Amygdala (tissue), 56 donors: Measurements from ENCODE around the gene MOXD1.

Experiments
- DNase-seq, 56 donors: peaks; one replicate each; lab custom pipeline; 2025; lab: John Stamatoyannopoulos, UW

Gene MOXD1

GRCh38 chr6:132400555-132400882 lies 756 bp downstream of the MOXD1 start:
- no peak for DNase-seq

- no peak for DNase-seq
Observed at GRCh38 chr6:132399376-132400074, 1.8 kb downstream of the MOXD1 start.

- DNase-seq, result no peak
Observed at GRCh38 chr6:132395015-132395597, 6.2 kb downstream of the MOXD1 start.

- no peak for DNase-seq
Observed at GRCh38 chr6:132392792-132393191, 8.5 kb downstream of the MOXD1 start.

GRCh38 chr6:132392270-132392646 lies 9.0 kb downstream of the MOXD1 start:
- no peak for DNase-seq

GRCh38 chr6:132391391-132392269 lies 9.6 kb downstream of the MOXD1 start:
- peak in 5 of 56 donors; percentile 10 to 56 (median 23) for DNase-seq

- no peak for DNase-seq
Observed at GRCh38 chr6:132390451-132390850, 10.8 kb downstream of the MOXD1 start.

GRCh38 chr6:132390017-132390416 lies 11.3 kb downstream of the MOXD1 start:
- no peak for DNase-seq

- no peak for DNase-seq
Observed at GRCh38 chr6:132388291-132388690, 13.0 kb downstream of the MOXD1 start.

- no peak for DNase-seq
Observed at GRCh38 chr6:132382630-132383175, 18.6 kb downstream of the MOXD1 start.

- DNase-seq, result no peak
Observed at GRCh38 chr6:132381381-132381780, 19.9 kb downstream of the MOXD1 start.

- DNase-seq, result no peak
Observed at GRCh38 chr6:132380358-132381029, 20.8 kb downstream of the MOXD1 start.

GRCh38 chr6:132369526-132369925 lies 31.7 kb downstream of the MOXD1 start:
- peak in 5 of 56 donors; percentile 2 to 26 (median 4) for DNase-seq

GRCh38 chr6:132368916-132369481 lies 32.3 kb downstream of the MOXD1 start:
- no peak for DNase-seq

GRCh38 chr6:132365281-132365907 lies 35.9 kb downstream of the MOXD1 start:
- DNase-seq, result no peak

GRCh38 chr6:132364306-132365074 lies 36.8 kb downstream of the MOXD1 start:
- DNase-seq, result no peak

GRCh38 chr6:132362442-132363185 lies 38.7 kb downstream of the MOXD1 start:
- DNase-seq, result no peak

GRCh38 chr6:132361101-132361500 lies 40.2 kb downstream of the MOXD1 start:
- no peak for DNase-seq
